HFFc6 (cell line): Measurements from ENCODE around the gene RABGAP1L. TPM values are rescaled to one million over a fixed set of nuclear protein-coding genes. Genes with fewer than 3 reads are reported as not detected.

Experiments used
- DNase-seq: peaks from one replicate; pipeline ENCODE4 v3.0.0-alpha.2; 2018
- H3K27ac Mint-ChIP-seq: 2 replicates; pipeline ENCODE4 v1.8.0; 2020; ENCODE audit warnings: mild to moderate bottlenecking, mixed read lengths
- H3K27me3 Mint-ChIP-seq: 2 replicates; pipeline ENCODE4 v1.8.0; 2021; ENCODE audit warnings: mild to moderate bottlenecking, moderate library complexity, mixed read lengths; ENCODE audit not compliant: insufficient read depth
- H3K36me3 Mint-ChIP-seq: 2 replicates; pipeline ENCODE4 v1.8.0; 2021; ENCODE audit warnings: low read depth, mixed read lengths
- H3K4me1 Mint-ChIP-seq: 2 replicates; pipeline ENCODE4 v1.8.0; 2020; ENCODE audit warnings: low read depth, mixed read lengths
- H3K4me3 Mint-ChIP-seq: 2 replicates; pipeline ENCODE4 v1.8.0; 2020; ENCODE audit warnings: mild to moderate bottlenecking, moderate library complexity, mixed read lengths
- H3K9me3 Mint-ChIP-seq: 2 replicates; pipeline ENCODE4 v1.8.0; 2020; ENCODE audit warnings: mild to moderate bottlenecking, mixed read lengths
- total RNA-seq, 6 experiments: library from RNA; stranded (reverse); fragmentation: NEBNext Ultra II Directional; extraction: Animal tissue kit (Norgen Biotek cat#: 25700); gene quantifications; 2 replicates in 1 of 6; 3 replicates in 5 of 6; pipeline ENCODE4 v1.2.3, GENCODE V29; 2021
- TF ChIP-seq, protein P1 (sequence below): fragments of 200-600 bp; sonication (generic); IDR thresholded peaks from 2 replicates; pipeline ENCODE4 v1.5.0; 2021; ENCODE audit warnings: antibody characterized with exemption, mild to moderate bottlenecking

The RABGAP1L gene
- total RNA-seq, 6 experiments from 2014 or later, result 14.5 to 16.9 (median 16.0) TPM

GRCh38 chr1:174935961-174936727, 776.8 kb downstream of the RABGAP1L start:
- H3K27me3 Mint-ChIP-seq, result no peaks in the 10 kb centered on the region
- H3K9me3 Mint-ChIP-seq, result no peaks in the 10 kb centered on the region
- H3K4me1 Mint-ChIP-seq, result peaks cover 19% of the 10 kb centered on the region
- H3K27ac Mint-ChIP-seq, result no peak overlapping the region
- no peak overlapping the region for H3K4me3 Mint-ChIP-seq
- H3K36me3 Mint-ChIP-seq, result no peaks in the 10 kb centered on the region
- TF ChIP-seq, protein P1, sequence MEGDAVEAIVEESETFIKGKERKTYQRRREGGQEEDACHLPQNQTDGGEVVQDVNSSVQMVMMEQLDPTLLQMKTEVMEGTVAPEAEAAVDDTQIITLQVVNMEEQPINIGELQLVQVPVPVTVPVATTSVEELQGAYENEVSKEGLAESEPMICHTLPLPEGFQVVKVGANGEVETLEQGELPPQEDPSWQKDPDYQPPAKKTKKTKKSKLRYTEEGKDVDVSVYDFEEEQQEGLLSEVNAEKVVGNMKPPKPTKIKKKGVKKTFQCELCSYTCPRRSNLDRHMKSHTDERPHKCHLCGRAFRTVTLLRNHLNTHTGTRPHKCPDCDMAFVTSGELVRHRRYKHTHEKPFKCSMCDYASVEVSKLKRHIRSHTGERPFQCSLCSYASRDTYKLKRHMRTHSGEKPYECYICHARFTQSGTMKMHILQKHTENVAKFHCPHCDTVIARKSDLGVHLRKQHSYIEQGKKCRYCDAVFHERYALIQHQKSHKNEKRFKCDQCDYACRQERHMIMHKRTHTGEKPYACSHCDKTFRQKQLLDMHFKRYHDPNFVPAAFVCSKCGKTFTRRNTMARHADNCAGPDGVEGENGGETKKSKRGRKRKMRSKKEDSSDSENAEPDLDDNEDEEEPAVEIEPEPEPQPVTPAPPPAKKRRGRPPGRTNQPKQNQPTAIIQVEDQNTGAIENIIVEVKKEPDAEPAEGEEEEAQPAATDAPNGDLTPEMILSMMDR, result no peak
- DNase-seq, result no peak

DNA sequence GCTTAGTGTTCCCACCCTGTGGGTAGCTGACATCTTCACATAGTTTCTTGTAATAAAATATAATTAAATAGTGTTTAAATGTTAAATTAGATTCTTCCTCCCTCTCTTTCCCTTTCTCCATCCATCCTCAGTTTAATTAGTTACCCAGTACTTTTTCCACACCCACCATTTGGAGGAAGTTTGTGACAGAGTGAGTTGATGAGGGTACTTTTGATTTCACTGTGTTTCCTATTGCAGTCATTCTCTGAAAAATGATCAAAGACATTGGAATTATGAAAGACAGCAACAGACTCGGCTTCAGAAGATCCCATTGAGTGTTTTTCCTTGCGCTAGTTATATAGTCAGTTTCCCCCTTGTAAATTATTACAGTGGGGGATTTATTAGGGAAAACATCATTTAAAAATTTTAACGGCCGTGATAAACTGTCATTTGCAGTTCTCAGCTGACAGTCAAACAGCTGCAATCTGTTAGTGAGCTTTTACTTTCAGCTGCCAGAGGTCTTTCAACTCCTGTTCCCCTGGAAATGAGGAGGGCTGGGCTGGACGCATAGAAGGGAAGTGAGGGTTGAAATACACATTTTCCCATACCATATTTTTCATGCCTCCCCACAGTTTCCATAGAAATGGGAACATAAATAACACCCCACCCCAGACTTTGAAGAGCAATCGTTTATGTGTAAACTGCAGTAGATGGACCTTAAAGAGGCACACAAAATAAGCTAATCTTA, 779.1 kb downstream of the RABGAP1L start:
- Mint-ChIP-seq H3K27ac (no peak overlapping the region), H3K36me3 (no peaks in the 10 kb centered on the region), H3K27me3 (no peaks in the 10 kb centered on the region; the same call in 1 of the 2 replicates), H3K4me1 (peaks cover 5% of the 10 kb centered on the region; the same call in 1 of the 2 replicates), H3K4me3 (no peak overlapping the region), H3K9me3 (no peaks in the 10 kb centered on the region)
- DNase-seq, result no peak
- TF ChIP-seq, protein P1, result no peak

DNA sequence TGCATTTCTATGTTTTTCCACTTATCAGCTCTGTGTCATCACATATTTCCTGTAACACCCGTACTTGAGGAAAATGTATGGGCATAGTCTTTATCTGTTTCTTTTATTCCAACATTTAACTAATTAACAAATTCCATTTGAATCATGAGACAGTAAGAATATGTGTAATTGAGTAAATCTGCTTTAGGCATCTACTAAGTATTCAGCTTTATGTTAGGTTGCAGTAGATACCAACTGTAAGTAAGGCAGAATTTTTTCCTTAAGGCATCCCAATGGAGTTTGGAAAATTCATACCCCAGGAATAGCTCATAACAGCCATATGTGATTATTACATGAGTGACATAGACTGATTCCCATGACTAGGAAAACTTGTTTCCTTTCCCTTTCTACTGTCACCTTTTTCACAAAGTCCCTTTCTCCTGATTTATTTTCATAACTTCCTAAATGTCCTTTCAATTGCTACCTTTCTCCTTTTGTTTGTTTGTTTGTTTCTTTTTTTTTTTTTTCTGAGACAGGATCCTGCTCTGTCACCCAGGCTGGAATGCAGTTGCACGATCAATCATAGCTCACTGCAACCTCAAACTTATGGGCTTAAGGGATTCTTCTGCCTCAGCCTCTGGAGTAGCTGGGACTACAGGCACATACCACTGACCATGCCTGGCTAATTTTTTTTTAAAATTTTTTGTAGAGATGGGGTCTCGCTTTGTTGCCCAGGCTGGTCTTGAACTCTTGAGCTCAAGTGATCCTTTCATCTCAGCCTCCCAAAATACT, 780.6 kb downstream of the RABGAP1L start:
- H3K4me3 Mint-ChIP-seq, result no peak overlapping the region
- H3K27me3 Mint-ChIP-seq, result no peaks in the 10 kb centered on the region; the same call in 1 of the 2 replicates
- H3K4me1 Mint-ChIP-seq, result peaks cover 5% of the 10 kb centered on the region; the same call in 1 of the 2 replicates
- H3K27ac Mint-ChIP-seq, result no peak overlapping the region
- TF ChIP-seq, protein P1, result no peak
- H3K36me3 Mint-ChIP-seq, result no peaks in the 10 kb centered on the region
- no peak for DNase-seq
- no peaks in the 10 kb centered on the region for H3K9me3 Mint-ChIP-seq

DNA sequence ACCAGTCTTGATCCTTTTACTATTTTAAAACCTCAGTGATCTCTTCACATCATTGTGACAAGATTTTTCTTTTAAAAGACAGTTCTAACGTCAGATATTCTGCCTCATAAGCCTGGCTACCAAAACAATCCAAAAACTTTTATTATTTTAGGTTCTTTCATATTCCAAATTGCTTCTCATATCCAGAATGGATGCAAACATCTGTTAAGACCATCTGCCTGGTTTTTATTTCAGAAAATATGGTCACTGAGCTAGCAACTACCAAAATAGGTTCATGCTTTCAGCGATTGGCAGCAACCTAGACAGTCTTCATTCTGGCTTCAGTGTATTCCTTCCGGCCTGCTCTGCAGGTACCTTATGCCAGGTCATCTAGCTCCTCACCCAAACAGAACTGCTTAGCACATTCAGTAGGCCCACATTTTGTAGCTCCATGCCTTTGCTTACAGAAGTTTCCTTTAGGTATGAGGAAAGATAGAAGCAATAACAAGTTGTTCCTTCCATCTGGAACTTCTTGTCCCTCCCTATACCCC, 781.4 kb downstream of the RABGAP1L start:
- Mint-ChIP-seq H3K4me1 (peaks cover 5% of the 10 kb centered on the region; the same call in 1 of the 2 replicates), H3K4me3 (no peak overlapping the region), H3K36me3 (no peaks in the 10 kb centered on the region), H3K9me3 (no peaks in the 10 kb centered on the region), H3K27me3 (no peaks in the 10 kb centered on the region; the same call in 1 of the 2 replicates), H3K27ac (no peak overlapping the region)
- TF ChIP-seq, protein P1, result no peak
- DNase-seq, result no peak
